Body of pancreas (tissue), 4 donors: ENCODE measurements around the gene FAM185A.
"Not testable (repeated sequence)": the region's sequence is repeated elsewhere in the genome, so short reads cannot be mapped to it uniquely, and the experiment has no call there.

Experiments used
- CTCF ChIP-seq, 7 experiments: fragments of 450-650 bp in 4 of 7; fragments of 200-600 bp in 3 of 7; sonication (generic) in 3 of 7; IDR thresholded peaks; one replicate each; pipeline ENCODE4 v1.5.1; 2016 to 2019; ENCODE audit warnings: antibody characterized with exemption in 7 of 7
- POLR2A ChIP-seq, 3 donors: fragments of 450-650 bp; IDR thresholded peaks; one replicate each; pipeline ENCODE4 v1.6.1; 2016; ENCODE audit warnings: antibody characterized with exemption in 3 of 3, mild to moderate bottlenecking in 2 of 3

- not testable (repeated sequence) for TF ChIP-seq CTCF, POLR2A (IDR thresholded peaks at IDR 0.05)
Measured at GRCh38 chr7:102749445-102749786, 617 bp downstream of the FAM185A start.
